GM21723 (cell line): ENCODE measurements around the gene RDH11.
"Not testable (repeated sequence)": the region's sequence is repeated elsewhere in the genome, so short reads cannot be mapped to it uniquely, and the experiment has no call there.

Experiments
- ATAC-seq: cut with Tn5 transposase; IDR thresholded peaks from one replicate; pipeline ENCODE4 v1.9.1; 2021; ENCODE audit warnings: mild to moderate bottlenecking, moderate library complexity; ENCODE audit not compliant: unreplicated experiment

The RDH11 gene

DNA sequence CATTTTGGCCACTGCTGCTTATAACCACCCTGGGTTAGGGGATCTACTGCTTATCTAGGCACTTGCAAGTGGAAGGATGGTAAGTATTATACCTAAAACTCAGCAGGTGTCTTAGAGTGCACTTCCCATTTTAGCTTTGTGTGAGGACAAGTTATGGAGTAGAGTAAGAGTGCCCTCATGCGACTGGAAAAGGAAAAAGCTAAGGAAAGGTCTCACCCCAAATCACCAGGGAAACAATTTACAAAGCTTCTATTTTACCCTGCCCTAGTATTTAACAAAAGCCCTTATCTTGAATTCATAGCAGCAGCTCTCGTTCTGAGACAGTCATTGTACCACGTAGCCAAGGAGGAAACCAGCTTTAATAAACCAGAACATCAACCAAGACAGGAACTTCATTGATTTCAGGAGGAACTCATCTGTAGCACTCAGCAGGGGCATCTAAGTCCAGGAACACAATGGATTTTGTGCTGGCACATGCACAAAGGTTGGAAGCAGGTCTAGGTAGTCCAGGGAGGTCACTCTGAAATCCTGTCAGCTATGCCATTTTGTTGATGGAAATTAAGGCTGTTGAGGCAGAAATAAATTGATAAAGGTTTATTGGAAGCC, 9.0 kb upstream of the RDH11 start:
- ATAC-seq: no peak

GRCh38 chr14:67703997-67704396, 8.4 kb upstream of the RDH11 start:
- no peak for ATAC-seq

GRCh38 chr14:67701492-67701891, 5.9 kb upstream of the RDH11 start, which contains the start of gene RDH12:
TSS of gene RDH12 (plus strand) at chr14:67701886. CDS start at chr14:67722643, 20,757 bp downstream.
- not testable (repeated sequence) for ATAC-seq

DNA sequence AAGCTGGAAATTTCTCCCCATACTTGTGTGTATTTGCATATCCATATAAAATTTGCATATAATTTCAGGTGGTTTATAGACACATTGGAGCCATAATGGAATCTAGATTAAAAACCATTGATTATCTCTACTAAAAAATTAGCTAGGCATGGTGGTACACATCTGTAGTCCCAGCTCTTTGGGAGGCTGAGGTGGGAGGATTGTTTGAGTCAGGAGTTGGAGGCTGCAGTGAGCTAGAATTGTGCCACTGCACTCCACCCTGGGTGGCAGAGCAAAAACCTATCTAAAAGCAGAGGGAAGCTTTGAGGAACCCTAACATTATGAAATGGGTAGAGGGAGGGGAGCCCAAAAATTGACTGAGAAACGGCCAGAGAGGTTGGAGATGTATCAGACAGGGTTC, 2.6 kb upstream of the RDH11 start:
- ATAC-seq: no peak

DNA sequence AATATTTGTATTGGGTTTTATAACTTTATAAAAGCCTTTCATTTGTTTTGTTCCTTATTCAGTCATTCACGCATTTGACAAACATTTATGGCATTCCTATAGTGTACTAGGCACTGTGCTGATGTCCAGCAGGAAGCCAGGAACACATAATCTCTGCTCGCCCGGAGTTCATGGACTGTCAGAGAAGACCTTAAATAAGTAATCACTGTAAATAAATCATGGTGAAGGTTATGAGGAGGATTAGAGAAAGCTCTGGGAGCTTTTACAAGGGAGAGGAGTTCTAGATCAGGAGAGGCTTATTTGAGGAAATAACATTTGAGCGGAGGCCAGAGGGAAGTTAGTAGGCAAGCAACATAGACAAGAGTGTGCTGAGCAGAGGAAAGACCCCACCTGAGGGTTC, 1.4 kb upstream of the RDH11 start:
- no peak for ATAC-seq

DNA sequence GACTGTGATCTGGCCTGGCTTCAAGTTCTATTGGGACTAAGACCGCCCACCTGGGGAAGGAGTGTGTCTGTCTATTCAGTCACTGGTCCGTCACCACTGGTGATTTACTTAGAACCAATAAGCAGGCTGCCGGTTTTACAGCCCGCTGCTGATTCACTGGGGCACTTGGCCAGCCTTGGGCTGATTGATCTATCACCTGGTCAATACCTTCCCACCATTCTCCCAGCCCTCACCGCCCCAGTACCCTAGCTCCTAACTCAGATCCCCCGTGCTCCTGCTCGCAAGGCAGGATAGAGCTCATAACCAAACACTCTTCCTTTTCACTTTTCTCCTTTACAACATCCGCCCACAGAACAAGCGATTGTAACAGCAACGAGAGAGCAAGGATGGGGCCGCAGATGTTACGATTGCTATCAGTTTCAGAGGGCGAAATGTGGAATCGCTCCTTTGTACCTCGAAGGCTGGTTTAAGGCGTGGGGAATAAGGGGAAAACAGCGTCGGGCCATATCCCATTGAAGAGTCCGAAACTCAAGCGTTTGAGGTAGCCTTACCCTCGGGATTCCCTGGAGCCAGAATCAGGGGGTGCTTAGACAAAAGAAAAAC, 672 bp downstream of the RDH11 start:
- peak; percentile 88 for ATAC-seq

GRCh38 chr14:67690011-67690410, 5.6 kb downstream of the RDH11 start:
- ATAC-seq: no peak

DNA sequence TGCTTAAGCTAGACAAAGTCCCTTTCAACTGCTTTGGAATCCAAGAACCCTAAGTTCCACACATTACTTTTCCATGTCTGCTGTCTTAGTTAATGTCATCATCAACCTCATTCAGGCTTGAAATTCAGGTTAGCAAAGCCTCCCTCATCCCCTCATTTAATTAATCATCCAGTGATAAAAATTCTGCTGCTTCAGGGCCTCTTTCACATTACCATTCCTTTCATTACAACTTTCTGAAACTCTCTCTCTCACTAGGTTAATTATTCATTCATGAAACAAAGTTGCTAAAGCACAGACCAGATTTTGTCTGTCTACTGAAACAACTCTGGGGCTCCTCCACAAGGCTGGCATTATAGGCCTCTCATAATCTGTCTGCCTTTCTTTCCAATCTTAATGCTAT, 11.7 kb downstream of the RDH11 start:
- ATAC-seq: no peak

DNA sequence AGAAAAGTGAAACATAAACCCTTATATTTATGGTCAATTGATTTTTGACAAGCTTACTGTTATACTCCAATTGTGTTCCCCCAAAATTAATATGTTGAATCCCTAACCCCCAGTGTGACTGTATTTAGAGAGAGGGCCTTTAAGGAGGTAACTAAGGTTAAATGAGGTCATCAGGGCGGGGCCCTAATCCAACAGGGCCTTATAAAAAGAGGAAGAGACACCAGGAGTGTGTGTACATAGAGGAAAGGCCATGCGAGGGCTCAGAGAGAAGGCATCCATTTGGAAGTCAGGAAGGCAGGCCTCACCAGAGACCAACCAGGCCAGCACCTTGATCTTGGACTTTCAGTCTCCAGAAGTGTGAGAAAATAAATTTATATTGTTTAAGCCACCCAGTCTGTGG, 14.6 kb downstream of the RDH11 start:
- no peak for ATAC-seq

GRCh38 chr14:67680121-67680602, 15.4 kb downstream of the RDH11 start:
- ATAC-seq: peak; percentile 98

- no peak for ATAC-seq
These were observed 16.6 kb downstream of the RDH11 start for GRCh38 chr14:67679006-67679405.

GRCh38 chr14:67675219-67675582, 20.4 kb downstream of the RDH11 start:
- ATAC-seq: no peak

DNA sequence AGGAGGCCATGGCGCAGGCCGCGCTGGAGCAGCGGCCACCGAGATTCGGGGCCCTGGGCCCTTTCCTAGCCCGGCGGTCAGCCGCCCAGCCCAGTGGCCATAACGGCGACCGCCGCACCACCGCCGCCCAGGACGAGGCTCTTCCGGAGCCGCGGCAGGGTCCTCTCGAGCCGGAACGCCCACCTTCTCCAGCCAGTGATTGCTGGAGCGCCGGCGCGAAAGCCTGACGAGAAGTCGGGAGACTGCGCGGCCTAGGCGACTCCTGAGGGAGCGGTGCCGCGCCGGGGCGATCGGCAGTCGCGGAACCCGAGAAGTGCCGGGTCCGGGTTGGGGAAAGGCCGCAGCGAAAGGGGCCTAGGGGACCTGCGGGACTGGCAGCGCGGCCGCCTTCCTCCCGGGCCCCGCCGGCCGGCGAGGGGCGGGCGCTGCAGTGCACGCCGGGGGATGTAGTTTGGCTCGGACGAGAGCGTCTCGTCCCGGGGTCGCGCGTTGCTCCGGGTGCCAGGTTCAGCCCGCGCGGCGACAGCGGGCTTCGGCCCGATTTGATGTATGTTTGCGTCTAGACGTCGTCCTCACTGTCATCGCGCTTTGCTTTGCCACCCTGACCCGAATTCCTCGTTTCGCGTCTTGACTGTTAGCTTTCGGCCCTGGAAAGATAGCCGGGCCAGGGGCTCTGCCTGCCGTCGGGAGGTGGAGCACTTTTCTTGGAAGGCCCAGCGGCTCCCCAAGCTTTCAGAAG, 20.9 kb downstream of the RDH11 start, which contains the start of gene VTI1B:
TSS of gene VTI1B (minus strand) at position 153 of the 739 bp plus-strand sequence. CDS start at position 10, 143 bp downstream.
- ATAC-seq: peak; percentile 91

DNA sequence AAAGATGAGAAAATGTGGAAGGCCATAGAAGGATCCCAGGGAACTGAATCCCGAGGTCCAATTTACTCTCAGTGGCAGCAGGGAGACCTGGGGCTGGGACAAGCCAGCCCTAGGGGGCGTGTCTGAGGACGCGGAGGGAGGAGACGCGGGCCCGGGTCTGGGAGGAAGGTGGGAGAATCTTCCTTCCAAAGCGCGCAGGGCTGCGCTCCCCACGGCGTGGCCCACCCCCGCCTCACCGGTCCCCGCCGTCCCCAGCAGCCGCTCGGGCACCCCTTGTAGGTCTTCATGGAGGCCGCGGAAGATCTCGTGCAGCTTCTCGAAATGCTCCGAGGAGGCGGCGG, 21.5 kb downstream of the RDH11 start:
- peak; percentile 61 for ATAC-seq

GRCh38 chr14:67673451-67673850, 22.1 kb downstream of the RDH11 start:
- ATAC-seq: no peak

GRCh38 chr14:67668559-67668958, 27.0 kb downstream of the RDH11 start:
- no peak for ATAC-seq

GRCh38 chr14:67666750-67667449, 28.7 kb downstream of the RDH11 start:
- ATAC-seq: no peak

GRCh38 chr14:67665868-67666267, 29.7 kb downstream of the RDH11 start:
- ATAC-seq: no peak

GRCh38 chr14:67663633-67664032, 31.9 kb downstream of the RDH11 start:
- ATAC-seq: no peak

DNA sequence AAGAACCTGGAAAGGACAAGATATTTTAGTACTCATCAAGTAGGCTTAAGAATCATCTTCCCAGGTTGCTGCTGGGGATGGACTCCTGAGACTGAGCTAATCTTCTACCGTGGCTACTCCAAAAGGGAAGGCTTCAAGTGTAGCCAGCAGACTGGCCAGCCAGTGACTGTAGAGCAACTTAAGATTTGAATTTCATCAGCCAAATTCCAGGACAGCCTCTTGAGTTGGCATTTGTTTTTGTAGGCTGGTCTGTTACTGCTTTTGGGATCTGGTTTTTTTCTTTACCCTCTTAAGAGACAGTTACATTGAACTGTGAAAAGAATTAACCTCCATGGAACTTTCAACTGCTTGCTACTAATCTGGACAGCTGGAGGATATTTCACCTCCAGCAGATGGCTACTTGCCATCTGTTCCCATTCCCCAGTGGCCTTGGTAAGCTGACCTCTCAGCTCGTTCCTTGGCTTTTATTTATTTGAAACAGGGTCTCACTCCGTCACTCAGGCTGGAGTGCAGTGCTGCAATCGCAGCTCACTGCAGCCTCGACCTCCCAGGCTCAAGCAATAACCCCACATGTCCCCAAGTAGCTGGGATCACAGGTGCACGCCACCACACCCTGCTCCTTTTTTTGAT, 41.8 kb downstream of the RDH11 start:
- no peak for ATAC-seq

DNA sequence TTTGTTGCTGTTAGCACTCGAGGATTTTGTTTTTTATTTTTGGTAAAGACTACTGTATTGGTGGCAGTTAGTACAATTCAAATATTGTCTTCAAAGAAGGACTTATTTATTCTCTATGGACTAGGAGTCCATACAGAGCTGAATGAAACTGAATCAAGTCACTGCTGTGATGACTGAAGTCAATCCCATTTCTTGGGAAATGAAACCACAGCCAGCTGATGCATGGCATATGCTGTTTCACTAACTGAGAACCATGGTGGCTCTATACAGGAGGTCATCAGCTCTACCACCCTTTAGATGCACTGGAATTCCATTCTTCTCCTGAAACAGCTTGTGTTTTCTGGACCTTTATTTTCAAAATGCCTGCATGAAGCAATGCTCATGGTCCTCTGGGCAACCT, 43.4 kb downstream of the RDH11 start:
- no peak for ATAC-seq
